Fibroblast of villous mesenchyme (primary cell): ENCODE measurements around the gene ARHGAP10. TPM values are rescaled to one million over a fixed set of nuclear protein-coding genes. Genes with fewer than 3 reads are reported as not detected.

Experiments
- DNase-seq: peaks from one replicate; pipeline ENCODE4 v3.0.0-alpha.2; 2010; ENCODE audit warnings: low read depth
- H3K4me3 ChIP-seq: 2 replicates; pipeline ENCODE4 v1.5.1; 2011; ENCODE audit warnings: low read depth, mild to moderate bottlenecking, low read length
- total RNA-seq: library from RNA; depleted of rRNA; stranded (reverse); fragments of >200 nt; gene quantifications from 2 replicates; pipeline ENCODE4 v1.2.3, GENCODE V29; 2012
- TF ChIP-seq, protein P1 (sequence below): IDR thresholded peaks from 2 replicates; pipeline ENCODE4 v1.5.1; 2012; ENCODE audit warnings: low read depth, mild to moderate bottlenecking, low read length; ENCODE audit not compliant: insufficient read depth

ARHGAP10 gene
- total RNA-seq, 1 donor = 41.5 TPM

DNA sequence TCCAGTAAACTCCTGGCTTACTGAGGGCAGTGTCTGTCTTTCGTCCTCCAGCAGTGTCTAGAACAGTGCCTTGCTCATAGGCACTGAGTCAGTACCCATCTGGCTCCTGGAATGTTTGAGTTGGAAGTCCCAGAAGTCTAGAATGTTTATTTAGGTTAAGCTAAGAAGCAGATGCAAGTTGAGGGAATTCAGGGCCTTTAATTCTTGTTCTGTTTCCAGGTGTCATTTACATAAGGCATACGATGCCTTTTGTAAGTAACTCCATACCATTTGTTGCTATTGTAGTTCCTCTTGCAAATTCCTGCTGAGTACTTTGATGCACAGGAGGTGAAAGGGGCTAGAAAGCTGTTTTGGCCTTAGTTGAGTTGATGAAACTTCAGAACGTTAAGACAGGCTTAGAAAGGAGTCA is 22.2 kb downstream of the ARHGAP10 start:
- no peak overlapping the region for H3K4me3 ChIP-seq
- TF ChIP-seq, protein P1, sequence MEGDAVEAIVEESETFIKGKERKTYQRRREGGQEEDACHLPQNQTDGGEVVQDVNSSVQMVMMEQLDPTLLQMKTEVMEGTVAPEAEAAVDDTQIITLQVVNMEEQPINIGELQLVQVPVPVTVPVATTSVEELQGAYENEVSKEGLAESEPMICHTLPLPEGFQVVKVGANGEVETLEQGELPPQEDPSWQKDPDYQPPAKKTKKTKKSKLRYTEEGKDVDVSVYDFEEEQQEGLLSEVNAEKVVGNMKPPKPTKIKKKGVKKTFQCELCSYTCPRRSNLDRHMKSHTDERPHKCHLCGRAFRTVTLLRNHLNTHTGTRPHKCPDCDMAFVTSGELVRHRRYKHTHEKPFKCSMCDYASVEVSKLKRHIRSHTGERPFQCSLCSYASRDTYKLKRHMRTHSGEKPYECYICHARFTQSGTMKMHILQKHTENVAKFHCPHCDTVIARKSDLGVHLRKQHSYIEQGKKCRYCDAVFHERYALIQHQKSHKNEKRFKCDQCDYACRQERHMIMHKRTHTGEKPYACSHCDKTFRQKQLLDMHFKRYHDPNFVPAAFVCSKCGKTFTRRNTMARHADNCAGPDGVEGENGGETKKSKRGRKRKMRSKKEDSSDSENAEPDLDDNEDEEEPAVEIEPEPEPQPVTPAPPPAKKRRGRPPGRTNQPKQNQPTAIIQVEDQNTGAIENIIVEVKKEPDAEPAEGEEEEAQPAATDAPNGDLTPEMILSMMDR = no peak
- DNase-seq = peak; percentile 82

- TF ChIP-seq, protein P1 = no peak
- no peak overlapping the region for H3K4me3 ChIP-seq
- DNase-seq = peak; percentile 55
Measured at GRCh38 chr4:147755561-147756295, 23.8 kb downstream of the ARHGAP10 start.

- H3K4me3 ChIP-seq = no peak overlapping the region
- DNase-seq = no peak
- TF ChIP-seq, protein P1 = no peak
Measured at GRCh38 chr4:147756417-147756816, 24.5 kb downstream of the ARHGAP10 start.

DNA sequence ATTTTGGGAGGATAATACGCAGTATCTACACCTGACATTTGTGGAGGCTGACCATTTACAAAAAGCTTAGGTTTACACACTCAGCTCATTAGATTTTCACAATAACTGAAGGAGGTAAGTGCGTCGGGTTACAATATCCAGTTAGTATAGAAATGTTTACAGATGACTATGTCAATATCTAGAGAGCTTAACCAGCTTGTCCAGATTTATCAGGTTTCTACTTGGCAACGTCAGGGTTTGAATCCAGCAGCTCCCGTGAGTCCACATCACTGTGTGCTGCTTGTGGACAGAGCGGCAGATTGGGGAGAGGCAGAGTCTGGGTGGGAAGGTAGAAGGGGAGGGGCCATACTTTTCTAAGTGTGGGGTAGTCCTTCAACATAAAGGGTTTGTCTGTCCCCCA is 28.3 kb downstream of the ARHGAP10 start:
- DNase-seq = no peak
- no peak overlapping the region for H3K4me3 ChIP-seq
- TF ChIP-seq, protein P1 = no peak

DNA sequence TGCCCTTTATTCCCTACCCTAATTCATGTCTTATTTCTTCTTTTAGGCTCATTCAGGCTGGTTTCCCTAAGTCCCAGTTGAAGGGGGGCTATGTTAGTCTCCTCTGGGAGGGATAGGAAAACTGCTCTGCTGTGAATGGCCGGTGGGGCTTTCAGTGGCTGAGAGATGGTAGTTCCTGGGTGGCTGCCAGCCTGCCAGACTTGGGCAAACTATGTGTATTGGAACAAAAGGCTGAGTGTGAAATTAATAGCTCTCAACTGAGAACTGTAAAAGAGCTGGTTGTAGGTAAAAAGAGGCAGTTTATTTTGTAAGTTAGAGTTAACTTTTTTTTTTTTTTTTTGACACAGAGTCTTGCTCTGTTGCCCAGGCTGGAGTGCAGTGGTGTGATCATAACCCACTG is 28.8 kb downstream of the ARHGAP10 start:
- TF ChIP-seq, protein P1 = no peak

GRCh38 chr4:147761218-147761883 is 29.5 kb downstream of the ARHGAP10 start:
- TF ChIP-seq, protein P1 = no peak
- no peak for DNase-seq

More for the DNA sequence above, 28.8 kb downstream of the ARHGAP10 start:
- no peak for DNase-seq
- no peak overlapping the region for H3K4me3 ChIP-seq

More at GRCh38 chr4:147761218-147761883, 29.5 kb downstream of the ARHGAP10 start:
- H3K4me3 ChIP-seq = no peak overlapping the region
